ENCODE data around the gene PRR14L.

The PRR14L gene

DNA sequence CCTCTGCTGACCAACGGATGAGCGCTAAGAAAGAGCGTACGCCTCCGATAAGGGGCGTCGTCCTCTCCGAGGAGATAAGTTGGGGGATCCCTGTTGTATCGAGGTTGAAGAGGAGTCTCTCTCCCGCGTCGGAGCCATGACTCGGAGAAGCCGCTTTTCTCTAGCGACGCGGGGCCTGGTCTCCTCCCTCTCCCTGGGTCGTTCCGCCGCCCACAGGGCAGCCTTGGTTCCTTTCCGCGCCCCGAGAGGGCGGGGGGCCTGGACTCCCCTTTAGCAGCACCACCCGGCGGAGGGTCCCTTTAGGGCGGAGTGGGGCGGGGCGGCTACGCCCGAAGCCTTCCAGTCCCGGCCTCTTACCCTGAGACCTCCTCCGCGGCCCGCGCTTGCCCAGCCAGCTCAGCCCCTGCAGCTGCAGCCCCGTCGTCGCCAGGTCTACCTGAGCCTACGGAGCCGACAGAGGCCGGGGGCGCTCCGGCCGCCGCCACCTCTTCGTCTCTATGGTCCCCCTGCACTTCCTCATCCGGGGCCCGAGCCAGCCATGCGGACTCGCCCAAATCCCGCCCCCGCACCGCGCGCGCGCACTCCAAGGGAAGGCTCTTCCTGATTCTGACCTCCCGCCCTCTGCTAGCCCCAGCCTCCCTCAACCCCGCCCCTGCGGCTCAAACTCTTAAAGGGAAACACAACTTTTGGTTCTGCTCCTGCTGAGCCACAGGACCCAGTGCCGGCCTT is at the start of gene PRR14L:
Gene PRR14L (minus strand): TSS at position 497 of the 729 bp plus-strand sequence. CDS start 11,272 bp downstream, outside the sequence.
- TF ChIP-seq, protein P1, sequence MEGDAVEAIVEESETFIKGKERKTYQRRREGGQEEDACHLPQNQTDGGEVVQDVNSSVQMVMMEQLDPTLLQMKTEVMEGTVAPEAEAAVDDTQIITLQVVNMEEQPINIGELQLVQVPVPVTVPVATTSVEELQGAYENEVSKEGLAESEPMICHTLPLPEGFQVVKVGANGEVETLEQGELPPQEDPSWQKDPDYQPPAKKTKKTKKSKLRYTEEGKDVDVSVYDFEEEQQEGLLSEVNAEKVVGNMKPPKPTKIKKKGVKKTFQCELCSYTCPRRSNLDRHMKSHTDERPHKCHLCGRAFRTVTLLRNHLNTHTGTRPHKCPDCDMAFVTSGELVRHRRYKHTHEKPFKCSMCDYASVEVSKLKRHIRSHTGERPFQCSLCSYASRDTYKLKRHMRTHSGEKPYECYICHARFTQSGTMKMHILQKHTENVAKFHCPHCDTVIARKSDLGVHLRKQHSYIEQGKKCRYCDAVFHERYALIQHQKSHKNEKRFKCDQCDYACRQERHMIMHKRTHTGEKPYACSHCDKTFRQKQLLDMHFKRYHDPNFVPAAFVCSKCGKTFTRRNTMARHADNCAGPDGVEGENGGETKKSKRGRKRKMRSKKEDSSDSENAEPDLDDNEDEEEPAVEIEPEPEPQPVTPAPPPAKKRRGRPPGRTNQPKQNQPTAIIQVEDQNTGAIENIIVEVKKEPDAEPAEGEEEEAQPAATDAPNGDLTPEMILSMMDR (IDR thresholded peaks at IDR 0.05): no peak

DNA sequence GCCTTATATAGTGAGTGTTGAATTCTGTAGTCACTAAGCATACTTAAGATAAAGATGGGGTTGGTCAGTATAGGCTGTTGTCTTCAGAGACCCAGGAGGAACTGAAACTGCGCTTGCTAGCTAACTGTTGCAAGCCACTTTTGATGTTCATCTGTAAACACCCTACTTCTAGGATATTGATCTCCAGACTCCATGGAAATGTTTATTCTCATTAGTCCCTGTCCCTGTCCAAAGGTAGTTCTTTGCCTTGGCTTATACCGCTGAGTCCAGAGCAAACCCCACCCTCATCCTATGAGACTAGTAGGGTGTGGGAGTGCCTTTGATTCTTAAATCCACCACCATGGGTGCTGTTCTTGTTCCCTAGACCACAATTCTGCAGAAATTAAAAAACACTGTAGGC is 40.3 kb upstream of the PRR14L start:
- TF ChIP-seq, protein P1 (IDR thresholded peaks at IDR 0.05): no peak

DNA sequence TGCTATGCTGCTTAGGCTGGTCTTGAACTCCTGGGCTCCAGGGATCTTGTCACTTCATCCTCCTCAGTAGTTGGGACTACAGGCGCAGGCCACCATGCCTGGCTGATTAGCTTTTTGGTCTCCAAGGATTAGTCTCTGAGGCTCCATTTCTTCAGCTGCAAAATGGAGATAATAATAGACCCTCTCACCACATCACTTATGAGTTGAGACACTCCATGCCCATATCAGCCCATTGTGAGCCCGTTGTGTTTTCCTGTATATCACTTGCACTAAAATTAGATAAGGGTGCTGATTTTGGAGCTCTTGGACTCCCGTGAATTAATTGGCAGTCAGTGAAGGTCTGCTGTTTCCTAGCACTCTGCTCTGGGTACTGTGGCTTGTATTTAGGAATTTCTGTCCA is 39.9 kb upstream of the PRR14L start:
- TF ChIP-seq, protein P1 (IDR thresholded peaks at IDR 0.05): no peak

- TF ChIP-seq, protein P1 (IDR thresholded peaks at IDR 0.05): no peak
Observed at GRCh38 chr22:31776231-31776630, 26.3 kb upstream of the PRR14L start.

- TF ChIP-seq, protein P1 (IDR thresholded peaks at IDR 0.05): no peak
Observed at GRCh38 chr22:31773416-31773815, 23.5 kb upstream of the PRR14L start.

DNA sequence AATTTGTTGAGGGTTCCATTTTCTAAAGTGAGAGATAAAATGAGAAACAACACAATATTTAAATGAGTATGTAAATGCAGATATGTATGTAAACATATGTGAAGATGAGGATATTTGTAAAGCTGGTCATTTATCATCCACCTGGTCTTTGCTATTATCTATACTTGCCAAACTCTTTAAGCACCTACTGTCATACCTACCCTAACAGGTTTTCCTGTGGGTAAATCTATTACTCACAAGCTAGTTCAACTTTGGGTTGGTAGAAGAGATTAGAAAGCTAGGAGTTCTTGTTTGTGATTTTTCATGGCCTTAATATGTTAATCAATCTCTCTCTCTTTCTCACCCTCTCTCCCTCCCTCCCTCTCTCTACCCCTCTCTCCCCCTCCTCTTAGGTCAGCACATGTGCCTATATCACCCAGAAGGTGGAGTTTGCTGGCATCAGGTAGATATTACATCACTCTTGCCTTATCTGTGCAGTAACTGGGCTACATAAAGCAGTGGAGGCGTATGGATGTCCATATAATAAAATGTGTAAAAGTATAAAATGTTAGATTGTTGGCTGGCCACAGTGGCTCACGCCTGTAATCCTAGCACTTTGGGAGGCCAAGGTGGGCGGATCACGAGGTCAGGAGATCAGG is 18.6 kb upstream of the PRR14L start:
- TF ChIP-seq, protein P1 (IDR thresholded peaks at IDR 0.05): no peak

GRCh38 chr22:31764785-31765184 is 14.9 kb upstream of the PRR14L start:
- TF ChIP-seq, protein P1 (IDR thresholded peaks at IDR 0.05): no peak

Data from LNCAP (cell line).